HepG2 (cell line): ENCODE measurements around the gene ARHGAP26. TPM values are rescaled to one million over a fixed set of nuclear protein-coding genes. Genes with fewer than 3 reads are reported as not detected.

ENCODE experiments used
- ATF1 ChIP-seq: IDR thresholded peaks from 2 replicates; pipeline ENCODE4 v1.6.1; 2016; ENCODE audit warnings: mild to moderate bottlenecking, control low read depth
- CAMTA2 ChIP-seq: sonication (generic); formaldehyde crosslinking; IDR thresholded peaks from 2 replicates; pipeline ENCODE4 v1.4.0; 2020; ENCODE audit warnings: mild to moderate bottlenecking, missing genetic modification reagents, borderline replicate concordance
- CBX5 ChIP-seq: sonication (generic); formaldehyde crosslinking; IDR thresholded peaks from 2 replicates; pipeline ENCODE4 v1.4.0; 2020; ENCODE audit warnings: missing genetic modification reagents, borderline replicate concordance
- CREB1 ChIP-seq, 2 experiments: fragments of 450-650 bp in 1 of 2; IDR thresholded peaks; 2 replicates each; pipeline ENCODE4 v1.6.1; 2016 to 2017; ENCODE audit warnings: control low read depth in 1 of 2, mild to moderate bottlenecking in 1 of 2, missing compliant biosample characterization in 1 of 2, missing genetic modification characterization in 1 of 2
- GTF2F1 ChIP-seq: fragments of 150-350 bp; IDR thresholded peaks from 2 replicates; pipeline ENCODE4 v1.6.1; 2014; ENCODE audit warnings: low read length
- HNF4A ChIP-seq: sonication (generic); formaldehyde crosslinking; IDR thresholded peaks from 2 replicates; pipeline ENCODE4 v1.4.0; 2020; ENCODE audit warnings: missing genetic modification reagents
- JUN ChIP-seq: sonication (generic); formaldehyde crosslinking; IDR thresholded peaks from 2 replicates; pipeline ENCODE4 v1.4.0; 2020; ENCODE audit warnings: mild to moderate bottlenecking, missing genetic modification reagents
- KAT2B ChIP-seq: fragments of 150-350 bp; IDR thresholded peaks from 2 replicates; pipeline ENCODE4 v1.6.1; 2014; ENCODE audit warnings: low read depth, low read length, borderline replicate concordance
- KDM5A ChIP-seq: fragments of 200-600 bp; sonication (generic); IDR thresholded peaks from 2 replicates; pipeline ENCODE4 v1.7.0; 2018; ENCODE audit warnings: antibody characterized with exemption, mild to moderate bottlenecking, low read length, borderline replicate concordance
- KMT2B ChIP-seq: IDR thresholded peaks from 2 replicates; pipeline ENCODE4 v1.6.1; 2016; ENCODE audit warnings: missing genetic modification reagents, missing compliant biosample characterization
- MAFF ChIP-seq: IDR thresholded peaks from 2 replicates; pipeline ENCODE4 v1.6.1; 2011; ENCODE audit warnings: low read depth, low read length, improper control_type of control experiment
- MLXIP ChIP-seq: sonication (generic); formaldehyde crosslinking; IDR thresholded peaks from 2 replicates; pipeline ENCODE4 v1.9.0; 2021; ENCODE audit warnings: missing genetic modification reagents, borderline replicate concordance
- RBM39 ChIP-seq: fragments of 200-400 bp; formaldehyde crosslinking; IDR thresholded peaks from one replicate; pipeline ENCODE4 v1.6.1; 2018; ENCODE audit warnings: antibody characterized with exemption, mild to moderate bottlenecking, low read depth, low read length; ENCODE audit not compliant: poor library complexity, severe bottlenecking
- REL ChIP-seq: sonication (generic); formaldehyde crosslinking; conservative IDR thresholded peaks from 2 replicates; pipeline ENCODE4 v1.8.0; 2022; ENCODE audit warnings: mild to moderate bottlenecking, missing genetic modification reagents, moderate library complexity
- RORA ChIP-seq: sonication (generic); formaldehyde crosslinking; IDR thresholded peaks from 2 replicates; pipeline ENCODE4 v1.5.0; 2020; ENCODE audit warnings: mild to moderate bottlenecking, missing genetic modification reagents, moderate library complexity
- SUZ12 ChIP-seq: fragments of 150-350 bp; IDR thresholded peaks from 2 replicates; pipeline ENCODE4 v1.6.1; 2014; ENCODE audit warnings: low read depth, low read length
- ZBTB1 ChIP-seq: sonication (generic); formaldehyde crosslinking; IDR thresholded peaks from 2 replicates; pipeline ENCODE4 v1.4.0; 2020; ENCODE audit warnings: missing genetic modification reagents, borderline replicate concordance
- ZBTB46 ChIP-seq: sonication (generic); formaldehyde crosslinking; IDR thresholded peaks from 2 replicates; pipeline ENCODE4 v1.4.0; 2020; ENCODE audit warnings: mild to moderate bottlenecking, missing genetic modification reagents, borderline replicate concordance
- ZC3H13 ChIP-seq: sonication (generic); formaldehyde crosslinking; IDR thresholded peaks from 2 replicates; pipeline ENCODE4 v1.8.1; 2023; ENCODE audit warnings: mild to moderate bottlenecking, missing genetic modification reagents, moderate library complexity
- ZFP36L1 ChIP-seq: sonication (generic); formaldehyde crosslinking; IDR thresholded peaks from 2 replicates; pipeline ENCODE4 v1.8.0; 2022; ENCODE audit warnings: mild to moderate bottlenecking, missing genetic modification reagents, moderate library complexity
- ZNF264 ChIP-seq: sonication (generic); formaldehyde crosslinking; IDR thresholded peaks from 2 replicates; pipeline ENCODE4 v1.4.0; 2020; ENCODE audit warnings: missing genetic modification reagents
- ZNF737 ChIP-seq: sonication (generic); formaldehyde crosslinking; IDR thresholded peaks from 2 replicates; pipeline ENCODE4 v1.5.0; 2020; ENCODE audit warnings: missing genetic modification reagents, mild to moderate bottlenecking, borderline replicate concordance
- ZNF761 ChIP-seq: sonication (generic); formaldehyde crosslinking; conservative IDR thresholded peaks from 2 replicates; pipeline ENCODE4 v1.4.0; 2020; ENCODE audit warnings: mild to moderate bottlenecking, missing genetic modification reagents
- polyA plus RNA-seq, 8 experiments: library from polyadenylated mRNA; depleted of rRNA in 3 of 8; stranded (reverse) in 7 of 8; unstranded in 1 of 8; fragments of >200 nt; fragmentation: Illumina TruSeq in 4 of 8; extraction: Trizol in 4 of 8; gene quantifications; 2 replicates each; pipeline versions ENCODE4 v1.2.1 to v1.2.3, GENCODE V29; 2011 to 2016; ENCODE audit warnings: low read depth in 4 of 8, missing spikeins in 1 of 8, mixed read lengths in 1 of 8; ENCODE audit not compliant: insufficient read depth in 1 of 8
- total RNA-seq, 5 experiments: library from RNA; depleted of rRNA; stranded (reverse); fragments of >200 nt; fragmentation: Illumina TruSeq; extraction: Trizol; gene quantifications; 2 replicates each; pipeline ENCODE4 v1.2.3, GENCODE V29; 2016; ENCODE audit warnings: low read depth in 1 of 5
- TF ChIP-seq, protein P1 (sequence below): sonication (generic); formaldehyde crosslinking; IDR thresholded peaks from 2 replicates; pipeline ENCODE4 v1.8.0; 2023; ENCODE audit warnings: mild to moderate bottlenecking, missing genetic modification reagents
- TF ChIP-seq, protein P2 (sequence below): sonication (generic); formaldehyde crosslinking; IDR thresholded peaks from 2 replicates; pipeline ENCODE4 v1.5.0; 2020; ENCODE audit warnings: missing genetic modification reagents

The ARHGAP26 gene
- total and polyA plus RNA-seq, 2 of the 13 experiments (the other 11 are each of a cell fraction or from before 2014, with no cell fraction given) = 9.6 to 18.2 TPM

GRCh38 chr5:142807372-142807911 is 37.3 kb downstream of the ARHGAP26 start (continued):
- TF ChIP-seq, protein P1, sequence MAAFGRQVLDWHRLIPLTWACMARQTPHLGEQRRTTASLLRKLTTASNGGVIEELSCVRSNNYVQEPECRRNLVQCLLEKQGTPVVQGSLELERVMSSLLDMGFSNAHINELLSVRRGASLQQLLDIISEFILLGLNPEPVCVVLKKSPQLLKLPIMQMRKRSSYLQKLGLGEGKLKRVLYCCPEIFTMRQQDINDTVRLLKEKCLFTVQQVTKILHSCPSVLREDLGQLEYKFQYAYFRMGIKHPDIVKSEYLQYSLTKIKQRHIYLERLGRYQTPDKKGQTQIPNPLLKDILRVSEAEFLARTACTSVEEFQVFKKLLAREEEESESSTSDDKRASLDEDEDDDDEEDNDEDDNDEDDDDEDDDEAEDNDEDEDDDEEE (CRISPR knock-in tag) = no peak
- TF ChIP-seq ZNF761 (CRISPR knock-in tag) (peak; percentile 67; the same call in 1 of the 2 replicates), CAMTA2 (CRISPR knock-in tag) (no peak), ZNF264 (CRISPR knock-in tag) (peak; percentile 96), KAT2B (no peak), GTF2F1 (no peak), ATF1 (CRISPR knock-in tag) (0 out of 2 replicates have a peak, but pooled peaks have one; percentile 55), CBX5 (peak; percentile 95; the same call in 1 of the 2 replicates), ZBTB46 (CRISPR knock-in tag) (no peak), HNF4A (CRISPR knock-in tag) (peak; percentile 98), KMT2B (CRISPR knock-in tag) (peak; percentile 67; the same call in 1 of the 2 replicates), KDM5A (no peak), CREB1 (IDR thresholded peaks at IDR 0.05) (no peak), CREB1 (CRISPR knock-in tag; IDR thresholded peaks at IDR 0.05) (peak; percentile 49), ZC3H13 (CRISPR knock-in tag) (peak; percentile 86), SUZ12 (no peak), ZBTB1 (CRISPR knock-in tag) (no peak), ZFP36L1 (CRISPR knock-in tag) (no peak; the same call in 1 of the 2 replicates), REL (CRISPR knock-in tag) (peak; percentile 87; the same call in 1 of the 2 replicates), RORA (no peak), MLXIP (CRISPR knock-in tag) (peak; percentile 41; the same call in 1 of the 2 replicates), RBM39 (no peak), JUN (CRISPR knock-in tag) (0 out of 2 replicates have a peak, but pooled peaks have one; percentile 27), ZNF737 (CRISPR knock-in tag) (no peak), MAFF (peak; percentile 4; the same call in 1 of the 2 replicates)
- TF ChIP-seq, protein P2, sequence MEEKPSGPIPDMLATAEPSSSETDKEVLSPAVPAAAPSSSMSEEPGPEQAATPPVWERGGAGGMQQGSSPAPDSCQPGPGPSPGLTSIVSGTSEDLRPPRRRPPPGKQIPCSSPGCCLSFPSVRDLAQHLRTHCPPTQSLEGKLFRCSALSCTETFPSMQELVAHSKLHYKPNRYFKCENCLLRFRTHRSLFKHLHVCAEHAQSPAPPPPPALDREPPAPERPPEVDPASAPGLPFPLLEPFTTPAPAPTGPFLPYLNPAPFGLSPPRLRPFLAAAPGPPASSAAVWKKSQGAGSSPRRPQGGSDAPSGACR (CRISPR knock-in tag) = peak; percentile 82; the same call in 1 of the 2 replicates
